ENCODE data around the gene SCG5. TPM values are rescaled to one million over a fixed set of nuclear protein-coding genes. Genes with fewer than 3 reads are reported as not detected.

The SCG5 gene
- total RNA-seq, 1 donor from 2014 or later: 53.7 TPM

DNA sequence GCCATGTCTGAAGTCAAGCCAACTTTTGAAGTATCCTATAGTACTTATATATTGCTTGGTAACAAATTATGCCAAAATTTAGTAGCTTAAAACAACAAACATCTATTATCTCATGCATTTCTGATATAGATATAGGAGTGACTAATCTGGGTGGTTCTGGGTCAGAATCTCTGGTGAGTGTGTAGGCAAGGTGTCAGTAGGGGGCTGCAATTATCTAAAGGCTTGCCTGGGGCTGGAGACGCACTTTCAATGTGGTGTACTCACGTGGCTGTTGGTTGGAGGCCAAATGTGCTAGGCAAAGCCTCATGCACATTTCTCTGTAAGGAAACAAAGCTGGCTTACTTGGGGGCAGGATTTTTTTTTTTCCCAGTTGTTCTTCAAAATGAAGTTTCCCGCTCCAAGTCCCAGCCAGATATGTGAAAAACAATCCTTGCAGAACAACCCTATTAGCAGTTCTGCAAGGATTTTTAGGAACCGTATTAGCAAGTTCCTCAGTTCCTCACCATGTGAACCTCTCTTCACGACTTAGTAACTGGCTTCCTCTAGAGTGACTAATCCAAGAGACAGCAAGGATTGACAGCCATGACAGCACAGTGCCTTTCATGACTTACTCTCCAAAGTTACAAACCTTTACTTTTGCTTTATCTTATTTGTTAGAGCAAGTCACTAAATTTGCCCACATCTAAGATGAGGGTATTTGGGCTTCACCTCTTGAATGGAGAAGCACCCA is 102.1 kb downstream of the SCG5 start:
- H3K27me3 Mint-ChIP-seq (ENCODE audit: low read depth): peaks cover 3% of the 10 kb centered on the region
- H3K4me1 Mint-ChIP-seq: no peaks in the 10 kb centered on the region
- peaks cover 3% of the 10 kb centered on the region for H3K36me3 Mint-ChIP-seq
- TF ChIP-seq, protein P1, sequence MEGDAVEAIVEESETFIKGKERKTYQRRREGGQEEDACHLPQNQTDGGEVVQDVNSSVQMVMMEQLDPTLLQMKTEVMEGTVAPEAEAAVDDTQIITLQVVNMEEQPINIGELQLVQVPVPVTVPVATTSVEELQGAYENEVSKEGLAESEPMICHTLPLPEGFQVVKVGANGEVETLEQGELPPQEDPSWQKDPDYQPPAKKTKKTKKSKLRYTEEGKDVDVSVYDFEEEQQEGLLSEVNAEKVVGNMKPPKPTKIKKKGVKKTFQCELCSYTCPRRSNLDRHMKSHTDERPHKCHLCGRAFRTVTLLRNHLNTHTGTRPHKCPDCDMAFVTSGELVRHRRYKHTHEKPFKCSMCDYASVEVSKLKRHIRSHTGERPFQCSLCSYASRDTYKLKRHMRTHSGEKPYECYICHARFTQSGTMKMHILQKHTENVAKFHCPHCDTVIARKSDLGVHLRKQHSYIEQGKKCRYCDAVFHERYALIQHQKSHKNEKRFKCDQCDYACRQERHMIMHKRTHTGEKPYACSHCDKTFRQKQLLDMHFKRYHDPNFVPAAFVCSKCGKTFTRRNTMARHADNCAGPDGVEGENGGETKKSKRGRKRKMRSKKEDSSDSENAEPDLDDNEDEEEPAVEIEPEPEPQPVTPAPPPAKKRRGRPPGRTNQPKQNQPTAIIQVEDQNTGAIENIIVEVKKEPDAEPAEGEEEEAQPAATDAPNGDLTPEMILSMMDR (IDR thresholded peaks at IDR 0.05; ENCODE audit: unreplicated experiment): no peak
- H3K4me3 Mint-ChIP-seq: no peak overlapping the region
- no peak for DNase-seq (ENCODE audit: low spot score in 2 of 2, unreplicated experiment in 2 of 2)
- H3K9me3 Mint-ChIP-seq: peaks cover 41% of the 10 kb centered on the region
- no peak overlapping the region for H3K27ac Mint-ChIP-seq

DNA sequence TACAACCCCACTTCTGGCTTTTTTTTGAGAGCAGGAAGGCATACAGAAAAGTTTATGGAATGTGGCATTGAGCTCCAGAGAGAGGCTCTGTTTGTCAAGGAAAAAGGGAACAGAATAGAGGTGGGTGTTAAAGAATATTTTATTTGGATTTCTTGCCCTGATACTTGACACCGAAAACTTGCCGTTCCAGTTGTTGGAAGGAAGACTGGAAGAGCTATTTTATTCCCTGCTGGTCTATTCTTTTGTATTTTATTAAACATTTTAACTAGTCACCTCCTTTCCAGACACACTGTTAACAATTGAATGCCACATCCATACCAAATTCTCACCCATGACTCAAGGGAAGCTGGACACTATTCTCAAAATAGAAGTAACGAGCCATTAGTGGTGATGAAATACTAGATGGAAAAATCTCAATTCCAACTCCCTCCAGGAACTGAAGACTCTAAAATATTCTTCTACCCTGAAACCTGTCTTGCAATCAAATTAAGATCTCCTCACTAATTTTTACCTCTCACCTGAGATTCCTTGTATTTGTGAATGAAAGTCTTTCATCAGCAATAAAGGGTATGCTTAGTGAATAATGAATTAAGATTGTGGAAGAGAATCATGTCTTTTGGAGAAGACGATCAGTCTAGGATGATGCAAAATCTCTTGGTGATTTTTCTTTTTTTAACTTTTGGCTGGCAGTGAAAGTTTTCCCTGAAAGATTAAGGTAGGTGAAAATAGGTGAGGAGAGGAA is 104.8 kb downstream of the SCG5 start:
- no peak for DNase-seq (ENCODE audit: low spot score in 2 of 2, unreplicated experiment in 2 of 2)
- Mint-ChIP-seq H3K27me3 (ENCODE audit: low read depth) (no peaks in the 10 kb centered on the region), H3K27ac (no peak overlapping the region), H3K9me3 (peaks cover 24% of the 10 kb centered on the region), H3K36me3 (no peaks in the 10 kb centered on the region), H3K4me1 (no peaks in the 10 kb centered on the region), H3K4me3 (no peak overlapping the region)
- TF ChIP-seq, protein P1 (IDR thresholded peaks at IDR 0.05; ENCODE audit: unreplicated experiment): no peak

Other genes starting within 250 kb of the SCG5 start
- gene GOLGA8K, start 238.4 kb upstream of the SCG5 start, total RNA-seq: 0.45 to 0.95 TPM (median 0.58 TPM) in 3 replicates
- gene GOLGA8O, start 186.1 kb upstream of the SCG5 start, total RNA-seq: 2.9 to 5.5 TPM (median 3.9 TPM) in 3 replicates
- gene GOLGA8N, start 48.3 kb upstream of the SCG5 start, total RNA-seq: 9.9 to 15.4 TPM (median 12.2 TPM) in 3 replicates
- gene ARHGAP11A, start 26.2 kb upstream of the SCG5 start, total RNA-seq: 22.2 to 28.1 TPM (median 24.4 TPM) in 3 replicates
- gene GREM1, start 76.3 kb downstream of the SCG5 start, total RNA-seq: 1.3 to 2.2 TPM (median 2.1 TPM) in 3 replicates

Data from mesothelial cell of epicardium (in vitro differentiated cells).